KOPT-K1 (cell line): ENCODE results near the gene TSPAN19.

Experiments
- H3K27ac ChIP-seq: fragments of 200-600 bp; sonication (generic); 2 replicates; pipeline ENCODE4 v1.5.1; 2016; ENCODE audit warnings: antibody characterized with exemption, mild to moderate bottlenecking, low read depth, low read length; ENCODE audit not compliant: poor library complexity, severe bottlenecking
- H3K36me3 ChIP-seq: fragments of 200-600 bp; sonication (generic); 2 replicates; pipeline ENCODE4 v1.5.1; 2017; ENCODE audit warnings: antibody characterized with exemption, mild to moderate bottlenecking, low read length, moderate library complexity; ENCODE audit not compliant: insufficient read depth
- H3K9me3 ChIP-seq: fragments of 200-600 bp; sonication (generic); 2 replicates; pipeline ENCODE4 v1.5.1; 2017; ENCODE audit warnings: antibody characterized with exemption, low read length, mild to moderate bottlenecking; ENCODE audit not compliant: insufficient read depth, poor library complexity, severe bottlenecking

The TSPAN19 gene

DNA sequence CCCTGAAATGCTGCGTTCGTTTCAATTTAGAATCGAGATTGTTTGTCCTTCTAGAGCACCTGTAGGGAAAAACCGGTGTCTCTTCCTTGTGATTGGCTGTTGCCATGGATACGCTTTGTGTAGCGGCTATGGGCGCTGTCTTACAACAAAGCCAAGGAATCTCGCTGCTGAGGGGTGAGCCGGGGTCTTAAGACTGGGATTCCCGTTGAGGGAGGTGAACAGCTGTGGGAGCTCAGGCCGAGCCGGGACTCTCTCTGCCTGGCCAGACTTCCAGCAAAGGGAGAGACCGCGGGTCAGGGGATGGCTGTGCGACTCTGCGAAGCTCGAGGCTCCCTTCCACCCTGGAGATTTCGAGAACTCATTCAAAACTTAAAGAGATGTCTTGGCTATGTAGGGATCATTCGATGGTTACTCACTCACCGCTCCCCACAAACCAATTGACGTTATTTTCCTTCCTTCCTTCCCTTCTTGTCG lies at the start of gene TSPAN19, which contains the start of gene LRRIQ1:
Gene TSPAN19, minus strand, starts transcription at position 44 of the 474 bp plus-strand sequence. CDS start 6,331 bp downstream, outside the sequence.
Gene LRRIQ1, plus strand, starts transcription at position 118 of the 474 bp plus-strand sequence. CDS start 1,826 bp downstream, outside the sequence.
- Histone ChIP-seq H3K27ac (no peak within 1 kb of the TSS), H3K9me3 (no peaks in the 10 kb centered on the region), H3K36me3 (no peaks in the 10 kb centered on the region)

DNA sequence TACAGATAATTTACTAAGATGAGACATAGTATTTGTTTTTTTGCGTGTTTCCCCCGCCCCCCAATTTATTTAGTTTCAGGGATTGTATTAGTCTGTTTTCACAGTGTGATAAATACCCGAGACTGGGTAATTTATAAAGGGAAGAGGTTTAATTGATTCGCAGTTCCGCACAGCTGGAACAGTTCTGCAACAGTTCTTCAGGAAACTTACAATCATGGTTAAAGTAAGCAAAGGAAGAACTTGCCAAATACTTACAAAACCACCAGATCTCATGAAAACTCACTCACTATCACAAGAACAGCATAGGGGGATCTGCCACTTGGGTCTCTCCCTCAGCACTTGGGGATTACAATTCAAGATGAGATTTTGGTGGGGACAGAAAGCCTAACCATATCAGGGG lies 49.0 kb upstream of the TSPAN19 start:
- Histone ChIP-seq H3K36me3 (no peaks in the 10 kb centered on the region), H3K27ac (no peak overlapping the region), H3K9me3 (no peaks in the 10 kb centered on the region)

DNA sequence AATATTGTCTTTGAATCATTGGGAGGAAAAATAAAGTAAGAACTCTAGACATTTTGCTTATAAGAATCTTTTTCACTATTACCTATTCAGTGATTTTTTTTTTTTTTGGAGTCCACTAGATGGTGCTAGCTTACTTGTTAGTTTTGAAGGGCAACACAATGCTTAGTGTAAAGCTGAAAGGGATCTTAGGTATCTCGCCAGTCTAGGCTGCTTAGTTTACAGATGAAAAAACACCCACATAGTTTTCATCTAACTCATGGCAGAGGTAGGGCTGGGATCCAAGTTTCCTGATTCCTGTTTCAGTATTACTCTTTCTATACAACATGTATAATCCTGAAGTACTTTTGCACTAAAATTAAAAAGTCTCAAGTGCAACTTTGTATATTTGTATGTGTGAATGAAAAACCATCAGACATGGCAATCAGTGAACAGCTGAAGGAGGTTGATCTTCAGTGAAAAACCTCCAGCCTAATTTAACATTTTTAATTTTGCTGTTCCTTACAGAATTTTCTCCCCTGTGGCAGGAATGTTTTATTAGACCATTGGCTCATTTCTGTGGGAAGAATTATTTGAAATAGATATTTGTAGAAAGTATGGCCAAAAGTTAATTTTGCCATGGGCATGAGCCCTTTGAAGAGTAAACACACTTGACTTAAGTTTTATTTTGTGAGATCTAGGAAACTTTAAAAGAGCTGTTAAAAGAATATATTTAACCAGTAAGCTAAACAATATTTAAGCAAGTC lies 40.8 kb upstream of the TSPAN19 start:
- Histone ChIP-seq H3K36me3 (no peaks in the 10 kb centered on the region), H3K27ac (no peak overlapping the region), H3K9me3 (no peaks in the 10 kb centered on the region)

DNA sequence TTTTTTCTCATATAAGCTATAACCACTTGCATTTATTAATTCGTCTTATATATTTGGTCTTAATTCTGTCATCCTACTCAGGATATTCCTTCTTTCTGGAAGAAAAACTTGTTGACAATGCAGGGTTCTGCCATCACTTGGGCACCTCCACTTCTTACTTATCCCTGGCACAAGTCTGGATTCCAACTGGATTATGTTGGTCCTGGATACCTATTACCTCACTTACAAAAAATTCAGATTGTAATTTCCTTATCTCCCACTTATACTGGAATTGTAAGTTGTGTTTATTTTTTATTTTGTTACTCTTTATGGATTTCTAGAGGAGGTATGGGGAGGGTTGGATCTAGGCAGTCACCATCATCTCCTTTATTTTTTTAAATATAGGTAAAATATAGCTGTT lies 36.7 kb upstream of the TSPAN19 start:
- no peaks in the 10 kb centered on the region for H3K36me3 ChIP-seq
- H3K27ac ChIP-seq, result no peak overlapping the region
- no peaks in the 10 kb centered on the region for H3K9me3 ChIP-seq

DNA sequence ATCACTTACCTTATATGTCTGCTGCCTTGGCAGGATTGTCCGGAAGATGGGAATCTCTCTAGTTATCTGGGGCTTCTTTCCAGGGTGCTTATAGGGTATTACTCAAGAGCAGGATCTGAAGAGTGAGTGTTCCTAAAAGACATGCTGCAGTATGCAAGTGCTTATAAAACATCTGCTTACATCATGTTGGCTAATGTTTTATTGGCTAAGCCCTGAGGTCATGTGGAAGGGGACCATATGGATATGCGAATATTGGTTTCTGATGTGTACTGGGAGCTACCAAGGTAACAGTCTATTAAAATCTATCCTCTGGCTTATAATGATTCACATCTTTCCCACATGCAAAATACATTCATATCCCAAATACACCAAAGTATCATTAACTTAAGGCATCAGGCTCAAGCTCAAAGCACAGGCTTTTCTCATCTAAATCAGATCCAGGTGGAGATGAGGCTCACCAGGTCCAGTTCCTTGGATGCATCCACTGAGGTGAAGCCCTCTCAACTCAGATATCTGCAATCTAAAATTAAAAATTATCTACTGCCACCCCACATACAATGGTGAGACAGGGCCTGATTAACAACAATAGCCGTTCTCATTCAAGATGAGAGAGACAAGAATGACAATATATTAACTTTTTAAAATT lies 29.9 kb upstream of the TSPAN19 start:
- Histone ChIP-seq H3K36me3 (no peaks in the 10 kb centered on the region), H3K9me3 (no peaks in the 10 kb centered on the region), H3K27ac (no peak overlapping the region)

DNA sequence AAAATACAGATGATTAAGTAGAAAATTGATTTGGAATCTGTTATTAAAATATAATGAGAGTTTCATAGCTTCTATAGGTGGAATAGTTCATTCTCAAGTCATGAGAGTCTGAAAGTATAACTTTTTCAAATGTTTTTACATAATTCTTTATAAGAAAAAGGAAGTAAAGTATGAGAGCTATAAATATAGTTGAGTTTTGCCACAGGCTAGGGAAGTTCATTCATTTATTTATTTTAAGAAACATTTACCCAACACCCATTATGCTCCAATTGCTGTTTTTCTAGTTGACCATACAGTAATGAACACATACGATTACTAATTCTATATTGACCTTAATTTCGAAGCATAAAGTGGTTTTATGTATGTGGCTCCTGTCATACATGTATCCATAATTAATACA lies 24.8 kb upstream of the TSPAN19 start:
- no peaks in the 10 kb centered on the region for H3K36me3 ChIP-seq
- no peaks in the 10 kb centered on the region for H3K9me3 ChIP-seq
- H3K27ac ChIP-seq, result no peak overlapping the region

DNA sequence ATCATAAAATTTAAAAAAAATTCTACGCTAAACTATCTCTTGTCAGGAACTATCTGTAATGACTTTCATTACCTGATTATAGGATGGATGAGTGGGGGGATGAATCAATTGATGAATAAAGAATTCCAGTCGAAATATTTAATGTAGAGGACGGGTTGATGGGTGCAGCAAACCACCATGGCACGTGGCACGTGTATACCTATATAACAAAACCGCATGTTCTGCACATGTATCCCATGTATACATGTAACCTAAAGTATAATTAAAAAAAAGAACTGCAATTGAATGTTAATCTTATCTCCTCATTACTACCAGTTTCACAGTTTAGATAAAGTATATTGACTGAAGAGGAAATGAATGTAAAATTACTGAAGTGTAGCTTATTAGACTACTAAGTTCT lies 23.5 kb upstream of the TSPAN19 start:
- Histone ChIP-seq H3K9me3 (no peaks in the 10 kb centered on the region), H3K36me3 (no peaks in the 10 kb centered on the region), H3K27ac (no peak overlapping the region)

DNA sequence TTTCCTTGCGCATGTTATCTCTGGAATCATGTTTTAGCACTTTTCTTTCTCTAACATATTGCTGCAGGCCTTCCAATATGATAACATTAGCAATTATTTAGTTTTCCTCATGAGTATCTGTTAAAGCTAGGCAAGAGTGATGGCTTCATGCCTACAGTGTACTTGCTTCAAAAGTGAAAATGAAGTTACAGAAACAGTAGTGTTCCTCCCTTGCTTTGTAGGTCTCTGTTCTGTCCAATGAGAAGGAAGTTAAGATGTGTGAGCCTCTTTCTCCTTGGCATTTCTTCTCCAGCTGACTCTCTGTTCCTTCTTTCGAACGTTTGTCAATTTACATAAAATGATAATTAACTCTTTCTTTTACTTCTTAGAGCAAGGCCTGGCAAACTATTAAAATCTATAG lies 22.3 kb upstream of the TSPAN19 start:
- H3K36me3 ChIP-seq, result no peaks in the 10 kb centered on the region
- H3K27ac ChIP-seq, result no peak overlapping the region
- no peaks in the 10 kb centered on the region for H3K9me3 ChIP-seq

DNA sequence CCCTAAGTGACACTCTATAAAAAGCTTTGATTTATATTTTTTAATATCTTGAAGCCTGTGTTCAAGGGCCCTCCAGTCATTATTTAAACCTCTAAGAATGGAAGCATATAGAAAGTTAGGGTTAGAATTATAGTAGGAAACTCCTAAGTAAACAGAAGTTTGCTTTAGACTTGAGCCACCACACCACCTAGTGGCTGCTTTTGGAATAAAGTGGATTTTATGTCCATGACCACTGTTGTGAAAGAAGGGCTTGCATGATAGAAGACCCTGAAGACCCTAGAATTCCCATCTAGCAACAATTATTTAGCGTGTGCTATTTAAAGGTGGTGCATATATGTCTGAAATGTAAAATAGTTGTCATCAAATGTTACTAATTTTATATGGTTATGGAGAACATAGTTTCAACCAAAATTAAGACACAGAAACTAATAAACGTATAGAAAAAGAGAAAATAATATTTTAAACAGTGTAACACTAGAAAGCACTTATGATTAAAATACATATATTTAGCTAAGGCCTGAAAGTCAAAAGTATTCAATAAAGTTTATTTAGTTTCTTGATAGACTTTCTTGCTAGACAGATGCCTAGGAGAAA lies 21.4 kb upstream of the TSPAN19 start:
- H3K27ac ChIP-seq, result no peak overlapping the region
- H3K36me3 ChIP-seq, result no peaks in the 10 kb centered on the region
- H3K9me3 ChIP-seq, result no peaks in the 10 kb centered on the region

DNA sequence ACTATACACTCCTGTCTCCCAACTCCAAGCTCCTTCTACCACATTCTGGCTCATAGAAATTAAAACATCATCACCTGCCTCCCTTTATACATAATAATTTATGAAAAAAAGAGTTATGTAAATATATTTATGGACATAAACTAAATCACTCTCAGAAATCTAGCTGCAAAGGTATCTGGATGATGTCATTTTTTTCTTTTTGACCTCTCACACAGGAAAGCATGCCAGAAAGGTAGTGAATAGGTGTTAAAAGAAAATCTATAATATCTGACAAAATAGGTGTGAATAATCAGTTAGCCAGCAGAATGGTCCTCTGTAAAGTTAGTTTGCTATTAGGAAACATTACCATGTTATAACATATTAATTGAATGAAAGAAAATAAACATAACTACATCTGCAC lies 7.8 kb upstream of the TSPAN19 start:
- Histone ChIP-seq H3K36me3 (no peaks in the 10 kb centered on the region), H3K27ac (no peak overlapping the region), H3K9me3 (no peaks in the 10 kb centered on the region)

DNA sequence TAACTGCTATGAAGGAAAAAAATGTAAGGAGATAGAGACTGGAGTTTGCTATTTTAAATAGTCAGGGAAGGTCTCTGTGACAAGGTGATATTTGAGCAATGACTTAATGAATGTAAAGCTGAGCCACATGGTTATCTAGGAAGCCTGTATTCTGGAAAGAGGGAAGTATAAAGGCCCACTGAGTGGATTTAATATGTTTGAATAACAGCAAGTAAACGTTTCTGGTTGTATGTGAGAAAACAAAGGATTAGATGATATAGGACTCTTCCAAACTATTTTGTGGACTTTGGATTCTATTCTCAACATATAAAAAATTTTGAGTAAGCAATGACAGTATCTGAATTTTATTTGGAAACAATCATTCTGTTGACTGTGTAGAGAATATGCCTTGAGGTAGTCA lies 5.3 kb upstream of the TSPAN19 start:
- Histone ChIP-seq H3K9me3 (no peaks in the 10 kb centered on the region), H3K27ac (no peak overlapping the region), H3K36me3 (no peaks in the 10 kb centered on the region)

DNA sequence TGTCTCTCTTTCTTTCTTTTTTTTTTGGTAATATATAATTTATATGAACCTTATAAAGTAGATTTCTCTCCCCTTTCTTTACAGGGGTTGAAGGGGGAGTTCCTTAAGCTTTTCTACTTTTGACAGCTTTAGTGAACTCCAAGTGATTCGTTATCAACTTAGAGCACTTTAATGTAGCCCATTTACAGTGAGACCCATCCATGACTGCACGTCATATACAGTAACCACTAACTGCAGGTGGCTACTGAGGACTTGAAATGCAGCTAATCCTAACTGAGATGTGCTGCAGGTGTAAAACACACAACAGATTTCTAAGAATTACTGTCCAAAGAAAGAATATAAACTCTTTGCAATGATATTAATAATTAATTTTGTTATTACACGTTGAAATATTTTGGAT lies 656 bp upstream of the TSPAN19 start:
- H3K9me3 ChIP-seq, result no peaks in the 10 kb centered on the region
- no peak overlapping the region for H3K27ac ChIP-seq
- H3K36me3 ChIP-seq, result no peaks in the 10 kb centered on the region

DNA sequence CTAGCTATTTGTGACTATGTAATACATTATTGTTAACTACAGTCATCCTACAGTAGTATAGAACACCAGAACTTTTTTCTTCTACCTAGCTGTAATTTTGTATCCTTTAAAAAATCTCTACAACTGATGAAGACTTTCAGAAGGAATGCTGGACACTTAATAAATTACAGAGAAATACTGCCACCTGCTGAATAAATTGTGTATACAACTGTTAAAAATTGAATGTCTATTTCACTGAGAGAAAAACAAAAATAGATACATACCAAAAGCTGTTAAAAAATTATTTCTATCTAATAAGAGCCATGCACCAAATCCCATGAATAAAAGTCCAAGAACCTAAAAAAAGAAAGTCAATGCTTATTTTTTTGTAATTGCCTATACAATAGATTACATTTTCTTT lies 6.6 kb downstream of the TSPAN19 start:
- H3K27ac ChIP-seq, result no peak overlapping the region
- H3K36me3 ChIP-seq, result no peaks in the 10 kb centered on the region
- H3K9me3 ChIP-seq, result no peaks in the 10 kb centered on the region

DNA sequence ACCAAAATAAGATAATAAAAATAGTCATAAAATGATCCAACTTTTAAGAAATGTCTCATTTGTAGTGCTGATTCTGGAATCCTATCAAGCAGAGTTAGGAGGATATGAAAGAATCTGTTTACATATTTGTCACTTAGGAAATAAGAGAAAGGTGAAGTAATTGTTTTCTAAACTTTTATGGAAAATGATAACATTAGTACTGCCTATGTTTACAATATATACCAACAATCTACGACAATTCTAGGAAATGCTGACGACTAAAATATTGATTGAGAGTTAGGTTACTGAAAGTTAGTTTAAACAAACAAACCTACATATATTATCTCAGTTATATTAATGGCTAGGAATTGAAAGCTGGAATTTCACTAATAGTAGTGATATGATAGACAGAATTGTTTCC lies 18.0 kb downstream of the TSPAN19 start:
- no peaks in the 10 kb centered on the region for H3K36me3 ChIP-seq
- no peaks in the 10 kb centered on the region for H3K9me3 ChIP-seq
- no peak overlapping the region for H3K27ac ChIP-seq

DNA sequence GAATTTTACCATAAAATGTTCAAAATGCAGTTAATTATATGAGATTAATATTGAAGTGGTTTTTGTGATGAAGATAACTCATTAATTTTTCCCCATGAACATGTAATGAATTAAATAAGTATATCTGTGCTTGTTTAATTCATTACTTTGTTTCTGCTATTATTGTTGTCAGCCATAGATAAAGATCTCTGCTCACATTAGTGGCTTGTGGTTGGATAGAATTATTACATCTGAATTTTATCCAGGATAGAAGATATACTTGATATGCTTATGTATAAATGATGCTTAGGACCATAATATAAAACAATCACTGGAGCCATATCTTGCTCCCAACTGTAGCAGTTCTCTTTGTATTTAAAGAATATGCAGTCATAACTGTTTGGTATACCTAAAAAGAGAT lies 18.5 kb downstream of the TSPAN19 start:
- no peaks in the 10 kb centered on the region for H3K9me3 ChIP-seq
- H3K27ac ChIP-seq, result no peak overlapping the region
- H3K36me3 ChIP-seq, result no peaks in the 10 kb centered on the region
